Peyer's patch (tissue), 4 donors: Measurements from ENCODE around the gene ISOC1. TPM values are rescaled to one million over a fixed set of nuclear protein-coding genes. Genes with fewer than 3 reads are reported as not detected.

Experiments
- DNase-seq, 3 donors: peaks; one replicate each; pipeline ENCODE4 v3.0.0-alpha.2; 2017 to 2019
- H3K27ac ChIP-seq, 4 donors: fragments of 200-600 bp; sonication (generic); one replicate each; pipeline ENCODE4 v1.5.1; 2016 to 2019
- H3K27me3 ChIP-seq, 2 donors: fragments of 200-600 bp; sonication (generic); one replicate each; pipeline ENCODE4 v1.5.1; 2019
- H3K36me3 ChIP-seq, 3 donors: fragments of 200-600 bp; sonication (generic); one replicate each; pipeline ENCODE4 v1.5.1; 2016 to 2019
- H3K4me1 ChIP-seq, 4 donors: fragments of 200-600 bp; sonication (generic); one replicate each; pipeline ENCODE4 v1.5.1; 2016 to 2019
- H3K4me3 ChIP-seq, 4 donors: fragments of 200-600 bp; sonication (generic); 1 replicate in 3 of 4; 2 replicates in 1 of 4; pipeline ENCODE4 v1.5.1; 2016 to 2019; ENCODE audit warnings: mild to moderate bottlenecking in 1 of 4
- H3K9me3 ChIP-seq, 4 donors: fragments of 200-600 bp; sonication (generic); one replicate each; pipeline ENCODE4 v1.5.1; 2016 to 2019; ENCODE audit warnings: mild to moderate bottlenecking in 1 of 4
- POLR2A ChIP-seq, 2 donors: fragments of 450-650 bp; IDR thresholded peaks; one replicate each; pipeline ENCODE4 v1.5.1; 2017; ENCODE audit warnings: antibody characterized with exemption in 2 of 2, mild to moderate bottlenecking in 2 of 2, moderate library complexity in 2 of 2
- total RNA-seq, 4 donors: library from RNA; depleted of rRNA; stranded (reverse); fragments of >200 nt; gene quantifications; one replicate each; pipeline ENCODE4 v1.1.0, GENCODE V29; 2016
- TF ChIP-seq, protein P1 (sequence below), 6 experiments: fragments of 450-650 bp in 4 of 6; fragments of 200-600 bp in 2 of 6; sonication (generic) in 1 of 6; IDR thresholded peaks; one replicate each; pipeline ENCODE4 v1.5.1; 2017 to 2019; ENCODE audit warnings: antibody characterized with exemption in 6 of 6, mild to moderate bottlenecking in 3 of 6, moderate library complexity in 1 of 6

Gene ISOC1
- total RNA-seq, 4 donors from 2014 or later = 21.5 to 54.5 (median 38.7) TPM

DNA sequence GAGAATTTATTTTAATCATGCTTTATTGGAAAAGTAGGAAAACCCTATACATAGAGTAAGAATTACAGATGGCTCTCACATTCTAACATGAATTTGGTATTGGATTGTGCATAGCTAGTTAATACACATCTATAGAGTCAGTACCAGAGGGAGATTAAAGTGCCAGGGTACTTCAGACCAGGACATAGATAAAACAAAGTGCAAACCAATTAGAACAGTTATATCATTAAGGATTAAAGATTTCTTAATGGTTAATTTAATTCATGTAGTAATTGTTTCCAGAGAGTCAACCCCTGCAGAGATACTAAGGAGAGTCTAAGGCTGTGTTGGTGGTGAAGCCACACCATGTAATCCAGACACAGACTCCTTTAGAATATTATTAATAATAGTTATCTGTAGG lies 8.8 kb downstream of the ISOC1 start:
- DNase-seq = no peak
- Histone ChIP-seq H3K27me3 (no peaks in the 10 kb centered on the region), H3K9me3 (no peaks in the 10 kb centered on the region), H3K27ac (no peak overlapping the region), H3K36me3 (peaks cover 0 to 5% (median 0%) of the 10 kb centered on the region in 3 donors), H3K4me3 (no peak overlapping the region), H3K4me1 (peaks cover 0 to 9% (median 0%) of the 10 kb centered on the region in 4 donors)
- no peak for TF ChIP-seq POLR2A (IDR thresholded peaks at IDR 0.05)
- TF ChIP-seq, protein P1, sequence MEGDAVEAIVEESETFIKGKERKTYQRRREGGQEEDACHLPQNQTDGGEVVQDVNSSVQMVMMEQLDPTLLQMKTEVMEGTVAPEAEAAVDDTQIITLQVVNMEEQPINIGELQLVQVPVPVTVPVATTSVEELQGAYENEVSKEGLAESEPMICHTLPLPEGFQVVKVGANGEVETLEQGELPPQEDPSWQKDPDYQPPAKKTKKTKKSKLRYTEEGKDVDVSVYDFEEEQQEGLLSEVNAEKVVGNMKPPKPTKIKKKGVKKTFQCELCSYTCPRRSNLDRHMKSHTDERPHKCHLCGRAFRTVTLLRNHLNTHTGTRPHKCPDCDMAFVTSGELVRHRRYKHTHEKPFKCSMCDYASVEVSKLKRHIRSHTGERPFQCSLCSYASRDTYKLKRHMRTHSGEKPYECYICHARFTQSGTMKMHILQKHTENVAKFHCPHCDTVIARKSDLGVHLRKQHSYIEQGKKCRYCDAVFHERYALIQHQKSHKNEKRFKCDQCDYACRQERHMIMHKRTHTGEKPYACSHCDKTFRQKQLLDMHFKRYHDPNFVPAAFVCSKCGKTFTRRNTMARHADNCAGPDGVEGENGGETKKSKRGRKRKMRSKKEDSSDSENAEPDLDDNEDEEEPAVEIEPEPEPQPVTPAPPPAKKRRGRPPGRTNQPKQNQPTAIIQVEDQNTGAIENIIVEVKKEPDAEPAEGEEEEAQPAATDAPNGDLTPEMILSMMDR (IDR thresholded peaks at IDR 0.05) = no peak

DNA sequence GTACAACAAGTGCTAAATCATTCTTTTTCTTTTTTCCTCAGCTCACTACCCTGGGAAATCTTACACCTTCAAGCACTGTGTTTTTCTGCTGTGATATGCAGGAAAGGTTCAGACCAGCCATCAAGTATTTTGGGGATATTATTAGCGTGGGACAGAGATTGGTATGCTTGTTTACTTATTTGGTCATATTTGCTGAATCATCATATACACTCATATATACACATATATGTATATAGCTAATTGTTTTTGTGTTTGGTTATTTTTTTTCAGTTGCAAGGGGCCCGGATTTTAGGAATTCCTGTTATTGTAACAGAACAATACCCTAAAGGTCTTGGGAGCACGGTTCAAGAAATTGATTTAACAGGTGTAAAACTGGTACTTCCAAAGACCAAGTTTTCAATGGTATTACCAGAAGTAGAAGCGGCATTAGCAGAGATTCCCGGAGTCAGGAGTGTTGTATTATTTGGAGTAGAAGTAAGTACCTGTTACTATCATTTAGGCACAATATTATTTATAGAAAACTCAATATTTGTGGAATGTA lies 10.4 kb downstream of the ISOC1 start:
- Histone ChIP-seq H3K27ac (no peak overlapping the region), H3K36me3 (peaks cover 0 to 5% (median 0%) of the 10 kb centered on the region in 3 donors), H3K4me3 (no peak overlapping the region), H3K27me3 (no peaks in the 10 kb centered on the region), H3K4me1 (no peaks in the 10 kb centered on the region), H3K9me3 (no peaks in the 10 kb centered on the region)
- DNase-seq = no peak
- TF ChIP-seq, protein P1 (IDR thresholded peaks at IDR 0.05) = no peak
- TF ChIP-seq POLR2A (IDR thresholded peaks at IDR 0.05) = no peak

DNA sequence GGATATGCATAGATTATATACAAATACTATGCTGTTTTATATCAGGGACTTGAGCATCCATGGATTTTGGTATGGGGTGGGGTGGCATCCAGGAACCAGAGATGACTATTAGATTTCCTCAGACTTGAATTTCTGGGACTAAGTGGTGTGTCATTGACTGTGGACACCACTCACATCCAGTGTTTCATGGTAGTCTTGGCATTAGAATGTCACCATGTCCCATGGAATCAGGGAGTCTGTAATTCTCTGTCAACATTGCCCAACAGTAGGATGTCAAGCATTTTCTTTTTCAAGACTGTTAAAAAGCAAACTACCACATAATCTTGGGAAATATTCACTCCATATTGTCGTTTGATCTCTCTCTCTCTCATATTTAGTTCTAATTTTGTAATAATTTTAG lies 13.1 kb downstream of the ISOC1 start:
- H3K27me3 ChIP-seq = no peaks in the 10 kb centered on the region
- H3K4me3 ChIP-seq = no peak overlapping the region
- DNase-seq = no peak
- peaks cover 0 to 11% (median 0%) of the 10 kb centered on the region in 3 donors for H3K36me3 ChIP-seq
- H3K4me1 ChIP-seq = no peaks in the 10 kb centered on the region
- TF ChIP-seq, protein P1 (IDR thresholded peaks at IDR 0.05) = no peak
- TF ChIP-seq POLR2A (IDR thresholded peaks at IDR 0.05) = no peak
- H3K9me3 ChIP-seq = no peaks in the 10 kb centered on the region
- no peak overlapping the region for H3K27ac ChIP-seq

DNA sequence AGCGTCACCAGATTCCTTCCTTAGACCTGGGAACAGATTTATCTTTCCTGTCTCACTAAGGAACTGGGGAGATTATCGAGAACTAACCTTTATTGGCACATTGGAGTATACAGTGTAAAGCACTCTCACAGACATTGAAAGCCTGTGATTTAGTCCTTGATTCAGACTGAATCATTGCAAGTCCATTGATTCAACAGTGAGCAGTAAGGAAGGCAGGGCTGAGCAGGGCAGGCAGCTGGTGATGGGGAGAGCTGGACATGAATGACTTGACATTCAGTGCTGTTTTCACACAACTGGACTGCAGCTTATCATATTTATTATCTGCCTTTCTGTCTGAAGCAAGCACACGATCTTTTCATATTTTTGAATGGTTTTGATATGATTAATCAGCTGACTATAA lies 16.2 kb downstream of the ISOC1 start:
- Histone ChIP-seq H3K27ac (no peak overlapping the region), H3K9me3 (no peaks in the 10 kb centered on the region), H3K4me1 (no peaks in the 10 kb centered on the region), H3K36me3 (peaks cover 0 to 11% (median 0%) of the 10 kb centered on the region in 3 donors), H3K27me3 (no peaks in the 10 kb centered on the region), H3K4me3 (no peak overlapping the region)
- TF ChIP-seq, protein P1 (IDR thresholded peaks at IDR 0.05) = no peak
- no peak for TF ChIP-seq POLR2A (IDR thresholded peaks at IDR 0.05)
- no peak for DNase-seq

DNA sequence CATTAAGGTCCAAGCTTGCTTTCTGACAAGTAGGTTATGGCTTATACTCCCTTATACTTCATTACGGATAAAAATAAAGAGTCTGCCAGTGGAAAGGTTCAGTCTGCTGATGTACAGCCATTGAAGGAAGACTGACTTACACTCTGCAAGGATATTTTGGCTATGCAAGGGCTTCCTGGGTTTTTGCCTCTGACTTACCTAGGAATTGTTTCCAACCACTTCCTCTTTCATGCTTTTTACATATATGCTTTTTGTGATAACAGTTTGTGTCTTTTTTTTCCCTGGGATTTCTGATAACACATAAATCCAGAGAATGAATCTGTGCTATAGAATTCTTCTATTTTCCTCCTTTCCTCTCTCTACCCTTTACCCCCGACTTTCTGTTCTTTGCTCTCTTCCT lies 16.8 kb downstream of the ISOC1 start:
- no peaks in the 10 kb centered on the region for H3K4me1 ChIP-seq
- no peak for TF ChIP-seq POLR2A (IDR thresholded peaks at IDR 0.05)
- TF ChIP-seq, protein P1 (IDR thresholded peaks at IDR 0.05) = no peak
- peaks cover 0 to 11% (median 0%) of the 10 kb centered on the region in 3 donors for H3K36me3 ChIP-seq
- H3K27ac ChIP-seq = no peak overlapping the region
- H3K9me3 ChIP-seq = no peaks in the 10 kb centered on the region
- no peak for DNase-seq
- no peaks in the 10 kb centered on the region for H3K27me3 ChIP-seq
- H3K4me3 ChIP-seq = no peak overlapping the region

DNA sequence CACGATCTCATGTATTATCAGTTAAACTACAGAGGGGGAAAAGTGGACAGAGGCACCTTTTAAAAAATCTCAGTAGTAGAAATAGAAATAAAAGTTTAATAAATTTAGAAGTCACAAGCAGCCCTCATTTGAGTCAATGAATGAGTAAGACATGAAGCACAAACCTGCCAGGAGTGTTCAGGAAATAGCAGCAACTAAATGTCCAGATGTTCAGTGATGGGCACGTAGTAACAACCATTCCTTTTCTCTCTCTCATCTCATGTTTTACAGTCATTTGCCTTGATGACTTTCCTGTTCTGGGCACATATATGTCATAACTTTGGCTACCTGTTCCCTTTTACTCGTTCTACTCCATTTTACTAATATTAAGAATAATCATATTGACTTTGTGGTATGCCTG lies 17.7 kb downstream of the ISOC1 start:
- no peak overlapping the region for H3K4me3 ChIP-seq
- H3K9me3 ChIP-seq = no peaks in the 10 kb centered on the region
- no peaks in the 10 kb centered on the region for H3K4me1 ChIP-seq
- TF ChIP-seq, protein P1 (IDR thresholded peaks at IDR 0.05) = no peak
- TF ChIP-seq POLR2A (IDR thresholded peaks at IDR 0.05) = no peak
- H3K36me3 ChIP-seq = peaks cover 0 to 12% (median 0%) of the 10 kb centered on the region in 3 donors
- no peak for DNase-seq
- no peaks in the 10 kb centered on the region for H3K27me3 ChIP-seq
- H3K27ac ChIP-seq = no peak overlapping the region
